ENCODE data around the gene DYNLRB1. TPM values are rescaled to one million over a fixed set of nuclear protein-coding genes. Genes with fewer than 3 reads are reported as not detected.

DYNLRB1 gene
- total and polyA plus RNA-seq, 2 of the 13 experiments (the other 11 are each of a cell fraction or from before 2014, with no cell fraction given), result 140 to 244 TPM

DNA sequence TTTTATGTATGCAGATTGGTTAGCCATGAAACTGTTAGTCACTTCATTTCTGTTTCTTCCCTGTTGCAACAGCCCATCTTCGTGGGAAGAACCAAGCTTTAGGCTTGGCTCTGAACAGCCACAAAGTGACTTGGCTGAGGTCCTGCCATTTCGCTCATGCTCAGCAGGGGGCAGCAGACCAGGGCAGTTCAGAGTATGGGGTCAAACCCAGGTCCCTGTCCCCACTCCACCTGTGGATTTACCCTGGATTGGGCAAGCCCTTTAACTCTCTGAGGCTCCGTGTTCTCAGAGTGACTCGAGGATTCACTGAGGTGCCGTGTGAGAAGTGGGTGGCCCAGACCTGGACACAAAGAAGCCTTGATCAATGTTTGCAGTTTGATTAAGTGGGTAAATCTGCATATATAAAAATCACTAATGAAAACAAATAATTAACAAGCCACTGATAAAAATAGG is 22.5 kb downstream of the DYNLRB1 start (continued):
- TF ChIP-seq NR2C2 (CRISPR knock-in tag; IDR thresholded peaks at IDR 0.05; ENCODE audit: borderline replicate concordance) (no peak; the same call in 1 of the 2 replicates), HNRNPH1 (optimal IDR thresholded peaks at IDR 0.05; ENCODE audit: low read depth, low read length) (no peak), SETDB1 (CRISPR knock-in tag; IDR thresholded peaks at IDR 0.05; ENCODE audit: borderline replicate concordance) (no peak), SAFB2 (CRISPR knock-in tag; IDR thresholded peaks at IDR 0.05; ENCODE audit: borderline replicate concordance, low read depth) (peak; percentile 46; the same call in 1 of the 2 replicates), PHF8 (CRISPR knock-in tag; IDR thresholded peaks at IDR 0.05) (peak; percentile 50), ZNF274 (CRISPR knock-in tag; IDR thresholded peaks at IDR 0.05) (peak; percentile 62; the same call in 1 of the 2 replicates), HOXA7 (CRISPR knock-in tag; IDR thresholded peaks at IDR 0.05) (no peak), NFE2L2 (IDR thresholded peaks at IDR 0.05; ENCODE audit: low read length) (0 out of 2 replicates have a peak, but pooled peaks have one; percentile 18), XRCC5 (optimal IDR thresholded peaks at IDR 0.05; ENCODE audit: low read length) (peak; percentile 89), ZNF317 (CRISPR knock-in tag; IDR thresholded peaks at IDR 0.05) (no peak), EP300 (IDR thresholded peaks at IDR 0.05; ENCODE audit: low read depth in 2 of 2, low read length in 2 of 2) (0 out of 4 replicates have a peak, but pooled peaks of 1 of the 2 experiments have one; percentile 23), EP300 (CRISPR knock-in tag; IDR thresholded peaks at IDR 0.05; ENCODE audit: borderline replicate concordance) (no peak), ZMYM3 (CRISPR knock-in tag; IDR thresholded peaks at IDR 0.05) (no peak), ZEB1 (IDR thresholded peaks at IDR 0.05; ENCODE audit: insufficient replicate concordance, low read depth) (no peak), MEIS2 (CRISPR knock-in tag; IDR thresholded peaks at IDR 0.05) (0 out of 2 replicates have a peak, but pooled peaks have one; percentile 33), MTA3 (CRISPR knock-in tag; IDR thresholded peaks at IDR 0.05) (no peak), ELF4 (CRISPR knock-in tag; IDR thresholded peaks at IDR 0.05; ENCODE audit: borderline replicate concordance) (no peak), ZNF230 (CRISPR knock-in tag; IDR thresholded peaks at IDR 0.05) (no peak)
- TF ChIP-seq, protein P1, sequence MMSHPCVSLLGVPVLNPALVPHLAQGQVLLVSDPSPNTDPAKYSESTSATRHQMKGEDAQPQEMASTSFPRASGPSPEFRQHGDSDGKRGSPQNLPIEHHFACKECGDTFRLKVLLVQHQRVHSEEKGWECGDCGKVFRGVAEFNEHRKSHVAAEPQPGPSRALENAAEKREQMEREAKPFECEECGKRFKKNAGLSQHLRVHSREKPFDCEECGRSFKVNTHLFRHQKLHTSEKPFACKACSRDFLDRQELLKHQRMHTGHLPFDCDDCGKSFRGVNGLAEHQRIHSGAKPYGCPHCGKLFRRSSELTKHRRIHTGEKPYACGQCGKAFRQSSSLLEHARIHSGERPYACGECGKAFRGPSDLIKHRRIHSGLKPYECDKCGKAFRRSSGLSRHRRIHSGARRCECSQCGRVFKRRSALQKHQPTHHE (CRISPR knock-in tag; IDR thresholded peaks at IDR 0.05; ENCODE audit: borderline replicate concordance), result no peak
- TF ChIP-seq, protein P2, sequence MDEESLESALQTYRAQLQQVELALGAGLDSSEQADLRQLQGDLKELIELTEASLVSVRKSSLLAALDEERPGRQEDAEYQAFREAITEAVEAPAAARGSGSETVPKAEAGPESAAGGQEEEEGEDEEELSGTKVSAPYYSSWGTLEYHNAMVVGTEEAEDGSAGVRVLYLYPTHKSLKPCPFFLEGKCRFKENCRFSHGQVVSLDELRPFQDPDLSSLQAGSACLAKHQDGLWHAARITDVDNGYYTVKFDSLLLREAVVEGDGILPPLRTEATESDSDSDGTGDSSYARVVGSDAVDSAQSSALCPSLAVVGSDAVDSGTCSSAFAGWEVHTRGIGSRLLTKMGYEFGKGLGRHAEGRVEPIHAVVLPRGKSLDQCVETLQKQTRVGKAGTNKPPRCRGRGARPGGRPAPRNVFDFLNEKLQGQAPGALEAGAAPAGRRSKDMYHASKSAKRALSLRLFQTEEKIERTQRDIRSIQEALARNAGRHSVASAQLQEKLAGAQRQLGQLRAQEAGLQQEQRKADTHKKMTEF (CRISPR knock-in tag; IDR thresholded peaks at IDR 0.05), result no peak
- TF ChIP-seq, protein P3, sequence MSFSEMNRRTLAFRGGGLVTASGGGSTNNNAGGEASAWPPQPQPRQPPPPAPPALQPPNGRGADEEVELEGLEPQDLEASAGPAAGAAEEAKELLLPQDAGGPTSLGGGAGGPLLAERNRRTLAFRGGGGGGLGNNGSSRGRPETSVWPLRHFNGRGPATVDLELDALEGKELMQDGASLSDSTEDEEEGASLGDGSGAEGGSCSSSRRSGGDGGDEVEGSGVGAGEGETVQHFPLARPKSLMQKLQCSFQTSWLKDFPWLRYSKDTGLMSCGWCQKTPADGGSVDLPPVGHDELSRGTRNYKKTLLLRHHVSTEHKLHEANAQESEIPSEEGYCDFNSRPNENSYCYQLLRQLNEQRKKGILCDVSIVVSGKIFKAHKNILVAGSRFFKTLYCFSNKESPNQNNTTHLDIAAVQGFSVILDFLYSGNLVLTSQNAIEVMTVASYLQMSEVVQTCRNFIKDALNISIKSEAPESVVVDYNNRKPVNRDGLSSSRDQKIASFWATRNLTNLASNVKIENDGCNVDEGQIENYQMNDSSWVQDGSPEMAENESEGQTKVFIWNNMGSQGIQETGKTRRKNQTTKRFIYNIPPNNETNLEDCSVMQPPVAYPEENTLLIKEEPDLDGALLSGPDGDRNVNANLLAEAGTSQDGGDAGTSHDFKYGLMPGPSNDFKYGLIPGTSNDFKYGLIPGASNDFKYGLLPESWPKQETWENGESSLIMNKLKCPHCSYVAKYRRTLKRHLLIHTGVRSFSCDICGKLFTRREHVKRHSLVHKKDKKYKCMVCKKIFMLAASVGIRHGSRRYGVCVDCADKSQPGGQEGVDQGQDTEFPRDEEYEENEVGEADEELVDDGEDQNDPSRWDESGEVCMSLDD (CRISPR knock-in tag; IDR thresholded peaks at IDR 0.05; ENCODE audit: borderline replicate concordance), result no peak
- TF ChIP-seq, protein P4, sequence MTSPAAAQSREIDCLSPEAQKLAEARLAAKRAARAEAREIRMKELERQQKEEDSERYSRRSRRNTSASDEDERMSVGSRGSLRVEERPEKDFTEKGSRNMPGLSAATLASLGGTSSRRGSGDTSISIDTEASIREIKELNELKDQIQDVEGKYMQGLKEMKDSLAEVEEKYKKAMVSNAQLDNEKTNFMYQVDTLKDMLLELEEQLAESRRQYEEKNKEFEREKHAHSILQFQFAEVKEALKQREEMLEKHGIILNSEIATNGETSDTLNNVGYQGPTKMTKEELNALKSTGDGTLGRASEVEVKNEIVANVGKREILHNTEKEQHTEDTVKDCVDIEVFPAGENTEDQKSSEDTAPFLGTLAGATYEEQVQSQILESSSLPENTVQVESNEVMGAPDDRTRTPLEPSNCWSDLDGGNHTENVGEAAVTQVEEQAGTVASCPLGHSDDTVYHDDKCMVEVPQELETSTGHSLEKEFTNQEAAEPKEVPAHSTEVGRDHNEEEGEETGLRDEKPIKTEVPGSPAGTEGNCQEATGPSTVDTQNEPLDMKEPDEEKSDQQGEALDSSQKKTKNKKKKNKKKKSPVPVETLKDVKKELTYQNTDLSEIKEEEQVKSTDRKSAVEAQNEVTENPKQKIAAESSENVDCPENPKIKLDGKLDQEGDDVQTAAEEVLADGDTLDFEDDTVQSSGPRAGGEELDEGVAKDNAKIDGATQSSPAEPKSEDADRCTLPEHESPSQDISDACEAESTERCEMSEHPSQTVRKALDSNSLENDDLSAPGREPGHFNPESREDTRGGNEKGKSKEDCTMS (CRISPR knock-in tag; conservative IDR thresholded peaks at IDR 0.05), result no peak

All from HepG2 (cell line).